IPS DF 4.7 (cell line): ENCODE results near the gene CACNA1D.

Experiments
- DNase-seq: peaks from one replicate; pipeline ENCODE4 v3.0.0-alpha.2; 2013; ENCODE audit warnings: low spot score; ENCODE audit errors: extremely low read depth

Gene CACNA1D

DNA sequence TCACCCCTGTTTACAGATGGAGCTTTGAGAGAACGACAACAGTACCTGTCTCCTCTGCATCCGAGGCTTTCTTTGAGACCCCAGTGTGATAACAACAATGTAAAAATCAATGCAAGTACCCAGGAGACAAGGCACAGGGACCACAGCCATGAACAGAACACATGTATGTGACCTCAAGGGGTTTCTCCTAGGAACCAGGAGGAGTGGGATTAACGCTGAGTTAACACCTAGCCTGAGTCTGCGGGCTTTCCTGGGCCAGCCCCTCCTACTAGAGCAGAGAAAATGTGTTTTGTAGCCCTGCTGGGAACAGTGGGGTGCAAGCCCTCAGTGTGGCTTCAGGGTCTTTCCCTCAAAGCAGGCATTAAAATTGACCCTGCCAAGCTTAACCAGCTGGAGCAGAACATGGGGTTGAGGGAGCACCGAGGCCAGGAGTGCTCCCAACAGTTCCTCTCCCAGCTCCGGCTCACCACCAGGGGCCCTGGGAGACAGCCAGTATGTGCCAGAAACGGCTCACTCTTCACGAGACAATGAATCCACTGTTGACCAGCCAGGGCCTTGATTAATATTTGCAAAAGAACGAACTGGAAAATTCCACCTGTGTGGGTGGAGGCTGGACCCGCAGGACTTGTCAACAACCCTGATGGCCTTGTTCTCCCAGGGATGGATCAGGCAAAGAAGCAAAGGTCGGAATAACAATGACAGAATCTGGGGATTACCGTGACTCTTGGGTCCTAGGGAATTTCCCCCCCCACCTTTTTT lies 348.2 kb downstream of the CACNA1D start:
- DNase-seq = no peak

- DNase-seq = no peak
These were observed 349.1 kb downstream of the CACNA1D start for GRCh38 chr3:53843195-53844177.

DNA sequence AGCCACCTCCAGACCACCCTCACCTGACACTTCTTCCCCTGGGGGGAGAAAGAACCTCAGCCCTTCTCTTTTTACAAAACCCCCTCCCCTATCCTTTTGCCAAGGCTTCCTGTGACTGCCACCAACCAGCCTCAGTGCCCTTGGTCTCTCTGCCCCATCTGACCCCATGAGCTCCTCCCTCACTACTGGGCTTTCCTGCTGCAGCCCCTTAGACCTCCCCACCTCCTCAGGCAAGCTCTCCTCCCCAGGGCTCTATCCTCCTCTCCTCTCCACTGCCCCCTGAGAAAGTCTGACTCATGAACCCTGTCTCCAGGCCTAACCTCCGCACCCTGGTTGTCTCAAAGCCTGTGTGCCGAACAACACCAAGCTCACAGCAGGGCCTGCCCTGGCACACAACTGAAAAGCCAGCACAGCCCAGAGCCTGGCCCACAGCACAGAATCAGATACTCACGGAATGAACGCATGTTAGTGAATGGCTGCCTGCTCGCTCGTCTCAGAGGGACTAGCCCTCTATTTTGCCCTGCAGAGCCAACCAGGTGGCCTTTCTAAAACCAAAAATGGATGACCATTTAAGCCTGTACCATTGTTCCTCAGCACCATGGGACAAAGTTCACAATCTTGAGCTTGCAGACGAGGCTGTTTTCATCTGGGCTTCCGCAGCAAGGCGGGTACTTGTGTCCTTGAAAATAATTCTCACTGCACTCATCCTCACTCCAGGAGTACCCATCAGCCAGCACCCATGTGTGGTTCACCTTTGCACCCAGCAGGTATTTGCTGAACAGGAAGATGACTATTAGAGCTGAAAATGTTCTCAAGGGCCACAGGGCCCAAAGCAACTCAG lies 350.1 kb downstream of the CACNA1D start:
- no peak for DNase-seq

- DNase-seq = no peak
These were observed 350.9 kb downstream of the CACNA1D start for GRCh38 chr3:53845103-53845880.

DNA sequence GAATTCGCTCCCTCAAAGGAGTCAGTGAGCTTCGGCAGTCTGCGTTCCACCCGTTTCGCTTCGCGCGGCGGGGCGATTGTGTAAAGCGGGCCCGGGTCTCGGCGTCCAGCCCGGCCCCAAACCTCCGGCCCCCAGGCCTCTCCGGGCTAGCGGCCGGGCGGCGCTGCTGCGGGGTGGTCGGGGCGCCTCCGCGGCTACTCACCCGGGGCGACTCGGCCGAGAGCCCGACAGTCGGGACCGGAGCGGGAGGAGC lies 351.4 kb downstream of the CACNA1D start:
- DNase-seq = no peak

DNA sequence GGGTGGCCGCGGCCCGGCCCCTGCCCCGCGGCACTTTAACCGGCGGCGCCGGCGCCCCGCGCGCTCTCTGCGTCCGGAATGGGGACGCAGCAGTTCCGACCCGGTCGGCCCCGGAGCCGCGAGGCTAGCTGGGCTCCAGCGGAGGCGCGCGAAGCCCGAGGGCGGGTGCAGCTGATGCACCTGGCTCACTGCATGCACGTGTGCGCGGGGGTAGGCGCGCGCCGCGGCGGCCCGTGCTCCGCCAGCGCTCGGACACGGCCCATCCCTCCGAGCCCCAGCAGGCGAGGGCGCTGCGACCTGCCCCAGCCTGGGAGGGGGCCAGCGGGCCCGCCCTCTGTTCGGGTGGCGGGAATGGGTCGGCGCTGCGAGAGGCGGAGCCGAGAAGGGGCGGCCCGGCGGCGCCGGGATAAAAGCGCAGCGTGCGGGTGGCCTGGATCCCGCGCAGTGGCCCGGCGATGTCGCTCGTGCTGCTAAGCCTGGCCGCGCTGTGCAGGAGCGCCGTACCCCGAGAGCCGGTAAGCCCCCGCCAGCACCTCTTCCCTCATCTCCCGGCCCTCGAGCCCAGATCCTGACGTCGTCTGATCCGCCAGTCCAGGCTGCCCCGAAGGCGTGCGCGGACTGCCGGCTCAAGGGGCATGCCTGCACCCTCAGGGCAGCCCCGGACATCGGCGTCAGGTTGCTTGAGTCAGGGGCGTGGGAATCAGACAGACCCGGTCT lies 351.9 kb downstream of the CACNA1D start, which contains the start of the genes CHDH and IL17RB:
Gene CHDH (minus strand): TSS at position 286 of the 717 bp plus-strand sequence. CDS start 22,411 bp downstream, outside the sequence.
Gene IL17RB (plus strand): TSS at position 435 of the 717 bp plus-strand sequence. CDS start 21 bp downstream, at position 456.
- no peak for DNase-seq

GRCh38 chr3:53846851-53847155 lies 352.4 kb downstream of the CACNA1D start:
- DNase-seq = no peak

- no peak for DNase-seq
These were observed 355.5 kb downstream of the CACNA1D start for GRCh38 chr3:53849916-53850315.

DNA sequence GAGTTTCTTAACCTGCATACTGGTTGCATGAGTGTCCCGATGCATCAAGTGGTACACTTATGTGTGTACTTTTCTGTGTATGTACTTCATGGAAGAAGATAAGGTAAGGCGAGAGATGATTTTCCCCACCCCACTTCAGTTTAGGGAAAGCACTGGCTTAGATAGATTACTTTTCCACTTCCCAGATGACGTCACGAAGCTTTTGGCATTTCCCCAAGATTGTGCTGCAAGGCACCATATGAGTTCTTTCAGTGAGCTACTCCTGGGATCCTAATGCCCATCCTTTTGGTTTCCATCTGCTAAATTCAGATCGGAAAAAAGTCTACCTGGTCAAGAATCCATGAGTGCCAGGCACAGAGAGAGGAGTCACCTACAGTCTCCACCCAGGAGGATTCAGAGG lies 356.5 kb downstream of the CACNA1D start:
- DNase-seq = no peak

DNA sequence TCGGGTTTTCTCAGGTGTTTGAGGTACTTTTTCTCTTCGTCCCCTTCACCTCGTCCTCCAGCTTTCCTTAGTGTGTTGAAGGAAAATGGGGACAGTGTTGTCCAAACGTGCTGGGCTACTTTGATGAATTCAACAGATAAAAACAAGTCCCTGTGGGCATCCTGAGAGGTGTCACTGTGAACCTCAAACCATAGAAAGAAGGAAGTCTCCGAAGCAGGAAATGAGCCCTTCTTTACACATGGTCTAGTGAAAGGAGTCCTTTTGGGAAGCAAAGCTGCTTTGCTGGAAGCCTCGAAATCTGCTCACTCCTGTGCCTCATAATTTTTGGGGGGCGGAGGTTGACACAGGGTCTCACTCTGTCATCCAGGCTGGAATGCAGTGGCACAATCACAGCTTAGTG lies 362.6 kb downstream of the CACNA1D start:
- DNase-seq = no peak

DNA sequence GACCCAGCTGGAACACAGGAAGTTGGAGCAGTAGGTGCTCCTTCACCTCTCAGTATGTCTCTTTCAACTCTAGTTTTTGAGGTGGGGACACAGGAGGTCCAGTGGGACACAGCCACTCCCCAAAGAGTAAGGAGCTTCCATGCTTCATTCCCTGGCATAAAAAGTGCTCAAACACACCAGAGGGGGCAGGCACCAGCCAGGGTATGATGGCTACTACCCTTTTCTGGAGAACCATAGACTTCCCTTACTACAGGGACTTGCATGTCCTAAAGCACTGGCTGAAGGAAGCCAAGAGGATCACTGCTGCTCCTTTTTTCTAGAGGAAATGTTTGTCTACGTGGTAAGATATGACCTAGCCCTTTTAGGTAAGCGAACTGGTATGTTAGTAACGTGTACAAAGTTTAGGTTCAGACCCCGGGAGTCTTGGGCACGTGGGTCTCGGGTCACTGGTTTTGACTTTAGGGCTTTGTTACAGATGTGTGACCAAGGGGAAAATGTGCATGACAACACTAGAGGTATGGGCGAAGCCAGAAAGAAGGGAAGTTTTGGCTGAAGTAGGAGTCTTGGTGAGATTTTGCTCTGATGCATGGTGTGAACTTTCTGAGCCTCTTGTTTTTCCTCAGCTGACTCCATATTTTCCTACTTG lies 363.8 kb downstream of the CACNA1D start:
- DNase-seq = no peak

GRCh38 chr3:53859178-53859577 lies 364.8 kb downstream of the CACNA1D start:
- no peak for DNase-seq

- DNase-seq = no peak
These were observed 365.8 kb downstream of the CACNA1D start for GRCh38 chr3:53860196-53860595.

DNA sequence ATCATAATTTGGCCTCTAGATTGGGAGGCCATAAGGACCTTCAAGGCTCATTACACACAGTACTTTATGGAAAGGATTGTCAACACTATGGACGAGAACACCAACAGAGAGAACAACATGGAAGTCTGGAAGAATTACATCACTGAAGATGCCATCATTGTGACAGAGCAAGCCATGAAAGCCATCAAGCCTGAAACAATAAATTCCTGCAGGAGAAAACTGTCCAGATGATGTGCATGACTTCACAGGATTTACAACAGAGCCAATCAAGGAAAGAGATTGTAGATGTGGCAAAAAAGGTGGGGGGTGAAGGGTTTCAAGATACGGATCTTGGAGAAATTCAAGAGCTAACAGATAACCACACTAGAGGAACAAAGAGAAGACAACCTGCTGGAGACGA lies 367.8 kb downstream of the CACNA1D start:
- no peak for DNase-seq

- DNase-seq = no peak
These were observed 368.7 kb downstream of the CACNA1D start for GRCh38 chr3:53863145-53863544.
